ENCODE measurements around the gene GRWD1.

The GRWD1 gene

DNA sequence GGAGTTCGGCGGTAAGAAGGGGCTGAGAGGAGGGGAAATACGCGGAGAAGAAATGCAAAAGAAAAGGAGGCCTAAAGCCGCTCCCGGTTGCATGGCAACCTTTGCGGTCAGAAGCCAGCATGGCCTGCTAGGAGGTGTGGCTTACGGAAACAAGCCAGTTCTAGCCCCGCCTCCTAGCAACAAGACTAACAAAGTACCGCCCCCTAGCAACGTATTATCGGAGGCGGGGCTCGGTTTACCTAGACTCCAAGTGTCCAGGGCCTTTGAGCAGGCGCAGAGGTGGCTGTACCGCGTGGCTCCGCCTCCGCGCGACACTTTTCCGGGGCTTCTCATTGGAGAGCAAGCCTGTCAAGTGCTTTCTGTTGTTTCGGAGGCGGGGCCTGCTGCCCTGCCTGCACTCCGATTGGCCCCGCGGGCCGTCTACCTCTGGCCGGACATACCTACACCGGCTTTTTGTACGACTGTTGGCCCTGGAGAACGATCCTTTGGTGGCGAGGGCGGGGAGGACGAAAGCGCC lies 23.0 kb downstream of the GRWD1 start:
- TF ChIP-seq, protein P1, sequence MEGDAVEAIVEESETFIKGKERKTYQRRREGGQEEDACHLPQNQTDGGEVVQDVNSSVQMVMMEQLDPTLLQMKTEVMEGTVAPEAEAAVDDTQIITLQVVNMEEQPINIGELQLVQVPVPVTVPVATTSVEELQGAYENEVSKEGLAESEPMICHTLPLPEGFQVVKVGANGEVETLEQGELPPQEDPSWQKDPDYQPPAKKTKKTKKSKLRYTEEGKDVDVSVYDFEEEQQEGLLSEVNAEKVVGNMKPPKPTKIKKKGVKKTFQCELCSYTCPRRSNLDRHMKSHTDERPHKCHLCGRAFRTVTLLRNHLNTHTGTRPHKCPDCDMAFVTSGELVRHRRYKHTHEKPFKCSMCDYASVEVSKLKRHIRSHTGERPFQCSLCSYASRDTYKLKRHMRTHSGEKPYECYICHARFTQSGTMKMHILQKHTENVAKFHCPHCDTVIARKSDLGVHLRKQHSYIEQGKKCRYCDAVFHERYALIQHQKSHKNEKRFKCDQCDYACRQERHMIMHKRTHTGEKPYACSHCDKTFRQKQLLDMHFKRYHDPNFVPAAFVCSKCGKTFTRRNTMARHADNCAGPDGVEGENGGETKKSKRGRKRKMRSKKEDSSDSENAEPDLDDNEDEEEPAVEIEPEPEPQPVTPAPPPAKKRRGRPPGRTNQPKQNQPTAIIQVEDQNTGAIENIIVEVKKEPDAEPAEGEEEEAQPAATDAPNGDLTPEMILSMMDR (IDR thresholded peaks at IDR 0.05; ENCODE audit: extremely low read depth, missing control alignments), result no peak
- DNase-seq (ENCODE audit: low spot score), result peak; percentile 98

DNA sequence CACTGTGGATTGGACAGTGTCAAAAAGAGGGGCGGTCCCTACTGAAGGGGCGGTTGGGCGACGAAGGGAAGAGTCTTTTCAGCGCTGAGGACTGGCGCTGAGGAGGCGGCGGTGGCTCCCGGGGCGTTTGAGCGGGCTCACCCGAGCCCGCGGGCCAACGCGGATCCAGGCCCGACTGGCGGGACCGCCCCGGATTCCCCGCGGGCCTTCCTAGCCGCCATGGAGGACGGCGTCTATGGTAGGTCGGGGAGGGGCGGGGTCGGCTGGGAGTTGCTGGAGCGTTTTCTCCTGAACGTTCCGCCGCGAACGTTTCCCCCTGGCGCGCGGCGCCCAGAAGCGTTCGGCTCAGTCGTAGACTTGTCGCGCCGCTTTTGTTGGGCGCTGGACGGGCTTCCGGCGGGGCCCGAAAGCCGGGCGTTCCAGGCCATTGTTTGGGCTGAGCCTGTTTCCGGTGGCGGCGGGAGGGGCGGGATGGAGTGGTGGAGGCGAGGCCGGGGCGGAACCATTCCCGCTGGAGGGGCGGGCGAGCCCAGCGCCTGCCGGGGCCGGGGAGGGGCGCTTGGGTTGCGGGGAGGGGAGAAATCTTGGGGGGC lies 23.6 kb downstream of the GRWD1 start, which contains the start of gene CYTH2:
Gene CYTH2 (plus strand): TSS at position 81 of the 593 bp plus-strand sequence. CDS start 139 bp downstream, at position 220.
- TF ChIP-seq, protein P1 (IDR thresholded peaks at IDR 0.05; ENCODE audit: extremely low read depth, missing control alignments), result no peak

GRCh38 chr19:48469934-48470680 lies 24.3 kb downstream of the GRWD1 start:
- TF ChIP-seq, protein P1 (IDR thresholded peaks at IDR 0.05; ENCODE audit: extremely low read depth, missing control alignments), result no peak
- DNase-seq (ENCODE audit: low spot score), result no peak

More for the DNA sequence above, 23.6 kb downstream of the GRWD1 start, which contains the start of gene CYTH2:
- DNase-seq (ENCODE audit: low spot score), result peak; percentile 79

- TF ChIP-seq, protein P1 (IDR thresholded peaks at IDR 0.05; ENCODE audit: extremely low read depth, missing control alignments), result no peak
- DNase-seq (ENCODE audit: low spot score), result no peak
Measured at GRCh38 chr19:48470856-48471255, 25.1 kb downstream of the GRWD1 start.

DNA sequence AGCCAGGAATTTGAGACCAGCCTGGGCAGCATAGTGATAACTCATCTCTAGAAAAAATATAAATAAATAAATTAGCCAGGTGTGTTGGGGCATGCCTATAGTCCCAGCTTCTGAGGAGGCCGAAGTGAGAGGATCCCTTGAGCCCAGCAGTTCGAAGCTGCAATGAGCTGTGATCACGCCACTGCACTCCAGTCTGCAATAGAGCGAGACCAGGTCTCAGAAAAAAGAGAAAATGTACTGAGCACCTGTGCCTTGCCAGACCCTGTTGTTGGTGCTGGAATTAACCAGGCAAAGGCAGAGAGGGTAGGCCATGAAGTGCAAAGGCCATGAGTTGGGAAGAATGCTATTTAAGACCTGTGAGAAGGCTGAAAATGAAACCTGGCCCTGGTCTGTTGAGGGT lies 26.1 kb downstream of the GRWD1 start:
- TF ChIP-seq, protein P1 (IDR thresholded peaks at IDR 0.05; ENCODE audit: extremely low read depth, missing control alignments), result no peak

DNA sequence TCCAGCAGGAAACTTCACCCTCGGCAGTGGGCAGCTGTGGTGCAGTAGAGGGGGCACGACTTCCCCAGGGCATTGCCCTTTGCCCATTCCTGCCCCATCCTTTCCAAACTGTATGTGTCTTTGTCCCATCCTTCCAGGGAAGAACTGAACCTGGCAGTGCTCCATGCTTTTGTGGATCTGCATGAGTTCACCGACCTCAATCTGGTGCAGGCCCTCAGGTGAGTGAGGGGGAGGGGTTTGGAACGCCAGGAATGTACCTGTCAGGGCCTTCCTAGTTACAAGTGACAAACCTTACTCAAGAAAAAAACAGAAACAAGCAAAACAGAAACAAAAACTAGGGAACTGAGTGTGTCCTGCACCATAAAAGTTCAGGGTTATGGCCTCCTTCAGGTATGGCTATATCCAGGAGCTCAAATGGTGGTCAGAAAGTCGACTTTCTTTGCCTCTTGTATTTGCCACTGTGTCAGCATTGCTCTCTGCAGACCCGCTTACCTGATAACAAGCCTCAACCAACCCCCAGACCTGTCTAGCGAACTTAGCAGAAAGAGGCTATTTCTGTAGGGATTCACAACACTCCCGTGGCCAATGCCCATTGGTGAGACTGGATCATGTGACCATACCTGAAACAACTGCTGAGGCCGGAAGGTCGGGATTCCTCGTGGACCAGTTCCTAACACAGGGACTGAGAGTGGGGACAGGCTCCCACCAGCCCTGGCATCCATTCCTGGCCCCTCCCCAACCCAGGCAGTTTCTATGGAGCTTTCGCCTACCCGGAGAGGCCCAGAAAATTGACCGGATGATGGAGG lies 27.6 kb downstream of the GRWD1 start:
- TF ChIP-seq, protein P1 (IDR thresholded peaks at IDR 0.05; ENCODE audit: extremely low read depth, missing control alignments), result no peak
- no peak for DNase-seq (ENCODE audit: low spot score)

More for the DNA sequence above, 26.1 kb downstream of the GRWD1 start:
- DNase-seq (ENCODE audit: low spot score), result no peak

All from GM20000 (cell line).